ENCODE results near the gene TTLL8.
"Not testable (repeated sequence)": the region's sequence is repeated elsewhere in the genome, so short reads cannot be mapped to it uniquely, and the experiment has no call there.

TTLL8 gene

GRCh38 chr22:50058061-50058905 is at the start of gene TTLL8:
Gene TTLL8, minus strand, starts transcription at chr22:50058298.
- DNase-seq (ENCODE audit: low spot score), result no peak

- DNase-seq (ENCODE audit: low spot score), result no peak
Measured at GRCh38 chr22:50107529-50107928, 49.4 kb upstream of the TTLL8 start.

GRCh38 chr22:50105208-50106100 is 47.4 kb upstream of the TTLL8 start:
- peak; percentile 26 for DNase-seq (ENCODE audit: low spot score)

- no peak for DNase-seq (ENCODE audit: low spot score)
Measured at GRCh38 chr22:50104141-50104544, 46.0 kb upstream of the TTLL8 start.

GRCh38 chr22:50102946-50103345 is 44.8 kb upstream of the TTLL8 start:
- no peak for DNase-seq (ENCODE audit: low spot score)

GRCh38 chr22:50101870-50102565 is 43.9 kb upstream of the TTLL8 start:
- DNase-seq (ENCODE audit: low spot score), result no peak

- DNase-seq (ENCODE audit: low spot score), result no peak
Measured at GRCh38 chr22:50098052-50098451, 40.0 kb upstream of the TTLL8 start.

- DNase-seq (ENCODE audit: low spot score), result no peak
Measured at GRCh38 chr22:50092342-50092741, 34.2 kb upstream of the TTLL8 start.

- no peak for DNase-seq (ENCODE audit: low spot score)
Measured at GRCh38 chr22:50091092-50091768, 33.1 kb upstream of the TTLL8 start.

- no peak for DNase-seq (ENCODE audit: low spot score)
Measured at GRCh38 chr22:50090412-50090714, 32.3 kb upstream of the TTLL8 start.

GRCh38 chr22:50089682-50090411 is 31.7 kb upstream of the TTLL8 start, which contains the start of gene MOV10L1:
Gene MOV10L1, plus strand, starts transcription at chr22:50090006. Its CDS starts 83 bp downstream, at chr22:50090089.
- no peak for DNase-seq (ENCODE audit: low spot score)

GRCh38 chr22:50089231-50089630 is 31.1 kb upstream of the TTLL8 start:
- DNase-seq (ENCODE audit: low spot score), result no peak

GRCh38 chr22:50088096-50088495 is 30.0 kb upstream of the TTLL8 start:
- DNase-seq (ENCODE audit: low spot score), result no peak

- no peak for DNase-seq (ENCODE audit: low spot score)
Measured at GRCh38 chr22:50087646-50088045, 29.5 kb upstream of the TTLL8 start.

GRCh38 chr22:50086975-50087374 is 28.9 kb upstream of the TTLL8 start:
- DNase-seq (ENCODE audit: low spot score), result not testable (repeated sequence)

- no peak for DNase-seq (ENCODE audit: low spot score)
Measured at GRCh38 chr22:50086526-50086925, 28.4 kb upstream of the TTLL8 start.

GRCh38 chr22:50085211-50085972 is 27.3 kb upstream of the TTLL8 start, which contains the start of gene MLC1:
Gene MLC1, minus strand, starts transcription at chr22:50085426. Its CDS starts 524 bp downstream, at chr22:50084902.
- peak; percentile 41 for DNase-seq (ENCODE audit: low spot score)

- no peak for DNase-seq (ENCODE audit: low spot score)
Measured at GRCh38 chr22:50084614-50085021, 26.5 kb upstream of the TTLL8 start.

GRCh38 chr22:50084080-50084477 is 26.0 kb upstream of the TTLL8 start:
- no peak for DNase-seq (ENCODE audit: low spot score)

- DNase-seq (ENCODE audit: low spot score), result no peak
Measured at GRCh38 chr22:50083462-50084079, 25.5 kb upstream of the TTLL8 start.

All from globus pallidus (tissue), 1 donor.